NCI-H748 treated with DMSO at 0.1 percent for 48 hours (cell line): ENCODE data around the gene SIRT7.

Source experiments
- DNase-seq: peaks from one replicate; lab custom pipeline; 2025; lab: John Stamatoyannopoulos, UW

Gene SIRT7

DNA sequence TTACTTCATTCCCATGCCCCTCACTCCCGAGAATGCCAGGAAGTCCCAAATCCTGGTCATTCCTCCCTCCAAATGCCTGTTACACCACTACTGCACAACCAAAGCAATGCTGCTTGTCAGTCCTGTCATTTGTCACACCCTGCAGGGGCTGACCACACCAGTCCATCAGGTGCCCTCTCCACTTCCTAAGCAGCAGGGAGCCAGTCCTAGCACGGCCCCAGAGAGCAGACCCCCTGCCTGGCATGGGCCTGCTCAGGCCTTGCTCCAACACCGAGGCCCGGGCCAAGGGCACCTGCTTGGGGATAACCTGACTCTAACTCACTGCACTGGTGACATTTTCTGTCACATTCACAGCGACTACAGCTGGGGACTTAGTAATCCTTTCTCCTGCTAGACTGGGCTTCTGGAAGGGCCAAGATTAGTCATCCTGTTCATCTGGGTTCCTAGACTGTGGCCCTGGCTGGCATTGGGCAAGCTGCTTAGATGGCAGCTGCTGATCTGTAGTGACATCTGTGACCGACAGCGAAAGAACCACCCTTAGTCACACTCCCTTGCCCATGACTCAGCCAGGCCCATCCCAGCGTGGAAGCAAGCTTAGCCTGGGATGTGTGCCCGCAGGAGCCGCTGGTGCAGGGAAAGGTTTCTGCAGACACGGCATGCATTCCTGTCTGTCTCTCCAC, 32.0 kb downstream of the SIRT7 start:
- no peak for DNase-seq

- no peak for DNase-seq
These were observed 32.5 kb downstream of the SIRT7 start for GRCh38 chr17:81885454-81885853.

GRCh38 chr17:81884968-81885367, 33.0 kb downstream of the SIRT7 start:
- no peak for DNase-seq

GRCh38 chr17:81884520-81884919, 33.5 kb downstream of the SIRT7 start:
- no peak for DNase-seq

GRCh38 chr17:81879121-81879520, 38.9 kb downstream of the SIRT7 start:
- no peak for DNase-seq

DNA sequence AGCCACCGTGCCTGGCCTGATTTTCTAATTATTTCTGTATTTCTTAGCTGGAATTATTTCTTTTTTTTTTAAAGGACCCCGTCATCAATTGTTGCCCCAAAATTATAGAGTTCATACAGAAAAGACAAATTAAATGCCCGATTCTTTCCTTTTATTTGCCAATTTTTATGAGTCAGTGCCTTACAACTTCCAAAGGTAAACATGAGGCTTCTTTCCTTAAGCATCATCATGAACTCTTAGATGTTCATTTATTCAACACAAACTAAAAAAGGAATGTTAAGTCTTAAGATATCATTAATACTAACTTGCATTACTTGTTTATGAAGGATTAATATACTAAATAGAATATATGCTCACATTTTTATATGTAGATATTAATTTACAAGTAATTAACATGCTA, 39.7 kb downstream of the SIRT7 start:
- DNase-seq: no peak

DNA sequence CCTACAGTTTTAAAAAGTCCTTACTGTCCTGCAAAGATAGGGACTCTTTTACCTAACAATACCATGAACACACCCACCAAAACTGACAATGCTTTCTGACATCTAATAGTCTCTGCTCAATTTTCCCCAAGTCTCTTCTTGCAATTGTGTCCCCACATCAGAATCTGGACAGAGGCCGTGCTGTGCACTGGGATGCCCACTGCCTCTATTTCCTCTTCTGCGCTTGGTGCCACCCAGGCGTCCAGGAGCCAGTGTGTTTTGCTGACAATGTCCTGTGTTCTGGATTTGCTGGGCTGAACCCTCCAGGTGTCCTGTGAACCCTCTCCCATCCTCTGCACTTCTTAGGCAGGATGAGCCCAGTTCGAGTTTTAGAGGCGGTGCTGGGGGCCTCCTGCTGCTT, 40.4 kb downstream of the SIRT7 start:
- no peak for DNase-seq

- peak; percentile 68 for DNase-seq
These were observed 46.4 kb downstream of the SIRT7 start for GRCh38 chr17:81871387-81872230.

GRCh38 chr17:81870981-81871386, 47.0 kb downstream of the SIRT7 start, which contains the start of gene ARHGDIA:
ARHGDIA (minus strand) TSS chr17:81871337; CDS start chr17:81869930, 1,407 bp downstream.
- no peak for DNase-seq

GRCh38 chr17:81870131-81870980, 47.6 kb downstream of the SIRT7 start:
- DNase-seq: no peak

DNA sequence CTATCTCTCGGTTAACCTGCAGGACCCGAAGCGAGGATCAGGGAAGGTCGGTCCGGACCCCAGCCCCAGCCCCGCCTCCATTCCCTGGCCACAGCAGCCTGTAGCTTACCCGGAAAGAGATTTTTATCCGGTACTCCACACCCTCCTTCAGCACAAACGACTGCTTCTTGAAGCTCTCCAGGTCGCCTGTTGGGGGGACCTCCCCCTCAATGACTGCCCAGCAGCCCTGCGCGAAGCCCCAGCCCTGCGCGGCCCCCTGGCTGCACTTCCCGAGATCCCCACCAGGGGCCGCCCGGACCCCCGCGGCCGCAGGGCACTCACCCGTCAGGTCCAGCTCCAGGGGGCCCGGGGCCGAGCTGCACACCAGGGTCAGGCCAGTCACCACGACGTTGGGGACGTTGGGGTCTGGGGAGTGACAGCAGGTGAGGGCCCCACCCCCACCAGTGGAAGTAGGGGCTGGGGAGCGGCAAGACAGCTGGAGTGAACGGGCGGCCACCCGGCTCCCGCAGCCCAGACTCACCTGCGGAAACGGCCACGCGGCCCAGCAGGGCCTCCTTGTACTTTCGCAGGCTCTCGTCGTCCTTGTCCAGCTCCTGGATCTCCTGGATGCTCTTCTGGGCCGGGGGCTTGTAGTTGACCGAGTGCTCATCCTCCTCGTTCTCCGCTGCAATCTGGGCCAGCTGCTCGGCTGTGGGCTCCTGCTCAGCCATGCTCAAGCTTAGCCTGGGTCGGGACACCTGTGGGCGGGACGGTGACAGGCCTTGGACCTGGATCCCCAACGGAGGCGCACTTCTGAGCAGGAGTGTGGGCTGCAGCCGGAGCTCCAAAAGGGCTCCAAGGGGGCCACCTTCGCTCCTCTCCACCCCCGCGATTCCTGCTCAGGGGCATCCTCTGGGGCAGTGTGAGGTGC, 48.5 kb downstream of the SIRT7 start:
- DNase-seq: no peak

- no peak for DNase-seq
These were observed 49.2 kb downstream of the SIRT7 start for GRCh38 chr17:81868674-81869220.

- no peak for DNase-seq
These were observed 49.8 kb downstream of the SIRT7 start for GRCh38 chr17:81867991-81868673.

GRCh38 chr17:81867170-81867990, 50.6 kb downstream of the SIRT7 start:
- no peak for DNase-seq

DNA sequence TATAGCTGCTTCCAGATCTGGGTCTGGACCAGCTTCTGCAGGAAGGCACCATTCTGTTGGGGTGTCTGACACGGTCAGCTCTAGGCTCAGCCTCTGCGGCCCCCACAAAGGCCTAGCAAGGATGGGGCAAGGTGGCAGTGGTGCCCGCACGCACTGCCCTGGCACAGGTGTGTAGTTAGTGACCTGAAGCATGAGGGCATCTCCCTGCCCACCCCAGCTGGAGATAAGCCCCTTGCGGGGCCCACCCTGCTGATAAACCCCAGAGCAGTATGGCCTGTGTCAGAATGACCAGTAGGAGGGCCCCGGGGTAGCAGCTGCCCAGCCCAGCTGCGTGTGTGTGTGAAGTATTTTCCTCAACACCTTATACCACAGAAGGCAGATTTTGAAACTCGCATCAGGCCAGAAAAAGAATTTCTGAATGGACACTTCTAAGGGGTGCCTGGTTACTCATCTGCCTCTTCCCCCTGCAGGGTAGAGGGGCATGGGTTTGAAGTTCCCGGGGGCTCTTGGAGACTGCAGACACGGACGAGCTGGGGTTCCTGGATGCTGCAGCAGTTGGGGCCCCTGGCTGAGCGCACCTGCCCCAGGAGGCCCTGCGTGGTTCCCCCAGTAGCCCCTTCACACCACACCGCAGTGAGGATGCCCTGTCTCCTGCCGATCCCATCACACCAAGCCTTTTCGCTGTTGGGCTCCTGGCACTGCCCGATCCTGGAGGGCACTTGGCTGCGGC, 51.4 kb downstream of the SIRT7 start:
- no peak for DNase-seq

- no peak for DNase-seq
These were observed 52.1 kb downstream of the SIRT7 start for GRCh38 chr17:81865733-81866439.

GRCh38 chr17:81865358-81865732, 52.6 kb downstream of the SIRT7 start:
- DNase-seq: no peak
